HCT116 (cell line): ENCODE results near the gene AZGP1. TPM values are rescaled to one million over a fixed set of nuclear protein-coding genes. Genes with fewer than 3 reads are reported as not detected.

Experiments
- ATAC-seq: fragments of 200-7000 bp; cut with Tn5 transposase; 2 replicates; pipeline ENCODE4 v1.9.1; 2020; ENCODE audit warnings: mild to moderate bottlenecking, moderate library complexity
- BruUV-seq: library from RNA; stranded (reverse); fragments of 400-500 nt; replicated peaks from 2 replicates; lab custom pipeline; 2021; lab: Mats Ljungman, UMichigan
- CTCF ChIA-PET: fragments of 300-600 bp; sonication (Branson Sonifier 250); formaldehyde crosslinking; loops from one replicate; lab custom pipeline; 2021; ENCODE audit warnings: antibody characterized with exemption; lab: Charles Lee
- POLR2A ChIA-PET: fragments of 300-600, 350-600 bp; sonication (Branson Sonifier 250); formaldehyde crosslinking; loops from one replicate; lab custom pipeline; 2021; ENCODE audit warnings: antibody characterized with exemption; lab: Charles Lee
- RAD21 ChIA-PET, 2 experiments: fragments of 300-600 bp; sonication (Branson Sonifier 250); formaldehyde crosslinking; loops; one replicate each; lab custom pipeline; 2023; ENCODE audit warnings: low total read pairs in 2 of 2; ENCODE audit not compliant: uncharacterized antibody in 2 of 2, unreplicated experiment in 2 of 2, low non-redundant PET in 1 of 2; lab: Charles Lee
- DNase-seq: peaks from one replicate; pipeline ENCODE4 v3.0.0-alpha.2; 2010; ENCODE audit warnings: low read depth, low spot score
- H2AFZ ChIP-seq: fragments of 200-600 bp; shearing (Covaris generic), sonication (generic); 2 replicates; pipeline ENCODE4 v1.6.1; 2017; ENCODE audit warnings: low read depth, mixed run types, mixed read lengths, antibody characterized with exemption, low read length; ENCODE audit not compliant: poor library complexity, severe bottlenecking
- H3K27ac ChIP-seq: 2 replicates; pipeline ENCODE4 v1.5.1; 2012; ENCODE audit warnings: low read depth, low read length
- H3K27me3 ChIP-seq: fragments of 200-600 bp; sonication (generic); 2 replicates; pipeline ENCODE4 v1.6.1; 2016; ENCODE audit warnings: mixed run types, low read length, mixed read lengths; ENCODE audit not compliant: insufficient read depth
- H3K36me3 ChIP-seq, 2 experiments: fragments of 200-500 bp in 1 of 2; fragments of 200-600 bp in 1 of 2; sonication (Bioruptor generic) in 1 of 2; sonication (generic) in 1 of 2; 2 replicates each; pipeline versions ENCODE4 v1.5.1 to v1.6.1; 2014 to 2016; ENCODE audit warnings: low read length in 2 of 2, inconsistent platforms in 1 of 2, mixed read lengths in 1 of 2, mixed run types in 1 of 2; ENCODE audit not compliant: insufficient read depth in 2 of 2, control insufficient read depth in 1 of 2
- H3K4me1 ChIP-seq, 2 experiments: fragments of 200-600 bp in 1 of 2; sonication (generic) in 1 of 2; 2 replicates each; pipeline versions ENCODE4 v1.5.1 to v1.6.1; 2012 to 2017; ENCODE audit warnings: low read length in 2 of 2, inconsistent platforms in 1 of 2, mild to moderate bottlenecking in 1 of 2, mixed read lengths in 1 of 2, mixed run types in 1 of 2, moderate library complexity in 1 of 2; ENCODE audit not compliant: insufficient read depth in 2 of 2, control insufficient read depth in 1 of 2
- H3K4me2 ChIP-seq: fragments of 200-600 bp; sonication (generic); 2 replicates; pipeline ENCODE4 v1.6.1; 2017; ENCODE audit warnings: mixed run types, low read length, mixed read lengths
- H3K4me3 ChIP-seq, 2 experiments: fragments of 200-600 bp in 1 of 2; sonication (generic) in 1 of 2; replicated peaks in 1 of 2; 2 replicates each; pipeline ENCODE4 v1.5.1; 2011 to 2016; ENCODE audit warnings: low read length in 2 of 2, control low read depth in 1 of 2, low read depth in 1 of 2, mild to moderate bottlenecking in 1 of 2, mixed read lengths in 1 of 2, mixed run types in 1 of 2
- H3K79me2 ChIP-seq: fragments of 200-600 bp; sonication (generic); 2 replicates; pipeline ENCODE4 v1.6.1; 2017; ENCODE audit warnings: mild to moderate bottlenecking, mixed run types, low read length, moderate library complexity, mixed read lengths; ENCODE audit not compliant: insufficient read depth
- H3K9ac ChIP-seq: fragments of 200-600 bp; sonication (generic); 2 replicates; pipeline ENCODE4 v1.6.1; 2016; ENCODE audit warnings: low read length, mixed read lengths
- H3K9me2 ChIP-seq: fragments of 200-600 bp; sonication (generic), shearing (Covaris generic); 2 replicates; pipeline ENCODE4 v1.6.1; 2017; ENCODE audit warnings: mixed run types, mild to moderate bottlenecking, moderate library complexity; ENCODE audit not compliant: insufficient read depth
- H3K9me3 ChIP-seq, 2 experiments: fragments of 200-500 bp in 1 of 2; fragments of 200-600 bp in 1 of 2; sonication (Bioruptor generic) in 1 of 2; sonication (generic) in 1 of 2; 2 replicates each; pipeline ENCODE4 v1.6.1; 2014 to 2017; ENCODE audit warnings: low read length in 2 of 2, mixed read lengths in 2 of 2, inconsistent platforms in 1 of 2, low read depth in 1 of 2, mild to moderate bottlenecking in 1 of 2, mixed run types in 1 of 2, moderate library complexity in 1 of 2; ENCODE audit not compliant: control insufficient read depth in 1 of 2, insufficient read depth in 1 of 2
- H4K20me1 ChIP-seq: fragments of 200-600 bp; sonication (generic), shearing (Covaris generic); 2 replicates; pipeline ENCODE4 v1.6.1; 2017; ENCODE audit warnings: mixed run types, mild to moderate bottlenecking, moderate library complexity; ENCODE audit not compliant: insufficient read depth
- ATF3 ChIP-seq: IDR thresholded peaks from 2 replicates; pipeline ENCODE4 v1.6.1; 2012
- CBX3 ChIP-seq: IDR thresholded peaks from 2 replicates; pipeline ENCODE4 v1.6.1; 2012; ENCODE audit warnings: low read depth
- CTCF ChIP-seq, 3 experiments: fragments of 200-600 bp in 1 of 3; sonication (generic) in 1 of 3; IDR thresholded peaks in 2 of 3; conservative IDR thresholded peaks in 1 of 3; 2 replicates each; pipeline ENCODE4 v1.5.1; 2012 to 2017; ENCODE audit warnings: low read depth in 2 of 3, low read length in 2 of 3, antibody characterized with exemption in 1 of 3, borderline replicate concordance in 1 of 3, control low read depth in 1 of 3, mild to moderate bottlenecking in 1 of 3, mixed read lengths in 1 of 3, mixed run types in 1 of 3, moderate library complexity in 1 of 3; ENCODE audit not compliant: insufficient read depth in 1 of 3
- EGR1 ChIP-seq: IDR thresholded peaks from 2 replicates; pipeline ENCODE4 v1.6.1; 2012; ENCODE audit warnings: low read depth
- ELF1 ChIP-seq: IDR thresholded peaks from 2 replicates; pipeline ENCODE4 v1.6.1; 2012; ENCODE audit warnings: low read depth, borderline replicate concordance
- EZH2 ChIP-seq: fragments of 200-600 bp; sonication (generic); IDR thresholded peaks from 2 replicates; pipeline ENCODE4 v1.6.1; 2017; ENCODE audit warnings: antibody characterized with exemption, mixed run types
- EZH2phosphoT487 ChIP-seq: fragments of 200-600 bp; IDR thresholded peaks from 2 replicates; pipeline ENCODE4 v1.6.1; 2018; ENCODE audit warnings: antibody characterized with exemption, borderline replicate concordance
- FOSL1 ChIP-seq: IDR thresholded peaks from 2 replicates; pipeline ENCODE4 v1.6.1; 2012; ENCODE audit warnings: low read depth
- POLR2A ChIP-seq: IDR thresholded peaks from 2 replicates; pipeline ENCODE4 v1.7.0; 2011; ENCODE audit warnings: borderline replicate concordance; ENCODE audit not compliant: insufficient read depth, insufficient read length; ENCODE audit errors: extremely low read depth
- SIN3A ChIP-seq: IDR thresholded peaks from 2 replicates; pipeline ENCODE4 v1.6.1; 2012; ENCODE audit warnings: low read depth
- SP1 ChIP-seq: IDR thresholded peaks from 2 replicates; pipeline ENCODE4 v1.6.1; 2012; ENCODE audit warnings: low read depth
- YY1 ChIP-seq: IDR thresholded peaks from 2 replicates; pipeline ENCODE4 v1.6.1; 2011; ENCODE audit warnings: low read length, low read depth, moderate library complexity, mild to moderate bottlenecking; ENCODE audit not compliant: insufficient replicate concordance; ENCODE audit errors: extremely low read depth
- ZFX ChIP-seq: fragments of 450-650 bp; IDR thresholded peaks from 2 replicates; pipeline ENCODE4 v1.6.1; 2017
- ZNF274 ChIP-seq: fragments of 200-500 bp; sonication (Bioruptor generic); IDR thresholded peaks from 2 replicates; pipeline ENCODE4 v1.6.1; 2014; ENCODE audit warnings: mild to moderate bottlenecking, low read depth, low read length, inconsistent platforms
- intact Hi-C: fragments of 100-400 bp; cut with micrococcal nuclease; formaldehyde crosslinking; loops from 2 replicates; pipeline ENCODE4 v1.10.0; 2022
- total RNA-seq: library from RNA; stranded (reverse); gene quantifications from one replicate; pipeline ENCODE4 v1.2.1, GENCODE V29; 2021; ENCODE audit not compliant: unreplicated experiment
- TF ChIP-seq, protein P1 (sequence below): IDR thresholded peaks from 2 replicates; pipeline ENCODE4 v1.6.1; 2012
- TF ChIP-seq, protein P2 (sequence below): IDR thresholded peaks from 2 replicates; pipeline ENCODE4 v1.6.1; 2011; ENCODE audit warnings: mild to moderate bottlenecking, low read length, moderate library complexity; ENCODE audit not compliant: insufficient replicate concordance; ENCODE audit errors: extremely low read depth
- TF ChIP-seq, protein P3 (sequence below): IDR thresholded peaks from 2 replicates; pipeline ENCODE4 v1.6.1; 2012; ENCODE audit warnings: low read depth

The AZGP1 gene
- total RNA-seq, 1 experiment from 2014 or later = 1.1 TPM

DNA sequence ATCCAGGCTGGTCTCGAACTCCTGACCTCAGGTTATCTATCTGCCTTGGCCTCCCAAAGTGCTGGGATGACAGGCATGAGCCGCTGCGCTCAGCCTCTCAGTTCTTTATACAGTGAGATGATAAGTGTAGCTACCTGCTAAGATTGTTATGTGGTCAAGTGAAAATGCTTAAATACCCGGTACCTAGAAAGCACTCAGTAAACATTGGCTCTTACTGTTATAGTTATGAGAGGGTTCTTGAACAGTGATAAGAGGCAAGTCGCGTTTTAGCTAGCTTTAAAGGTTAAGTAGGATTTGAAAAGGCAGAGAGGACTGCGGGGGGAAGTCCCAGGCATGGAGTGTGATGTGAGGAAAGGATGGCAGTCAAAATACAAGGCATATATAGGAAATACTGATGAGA lies 44.1 kb upstream of the AZGP1 start:
- Histone ChIP-seq H3K4me1 (peaks cover 8 to 13% of the 10 kb centered on the region in 2 experiments; a peak in 3 of 4 replicates), H3K9me2 (no peaks in the 10 kb centered on the region), H3K4me3 (no peak overlapping the region), H3K4me2 (no peak overlapping the region), H3K9ac (no peak overlapping the region), H3K36me3 (peaks cover 13 to 18% of the 10 kb centered on the region in 2 experiments), H3K9me3 (no peaks in the 10 kb centered on the region), H3K79me2 (peaks cover 74% of the 10 kb centered on the region), H3K27ac (no peak overlapping the region), H4K20me1 (no peaks in the 10 kb centered on the region; the same call in 1 of the 2 replicates), H2AFZ (no peak overlapping the region), H3K27me3 (no peaks in the 10 kb centered on the region)
- ChIA-PET RAD21 (no interaction called here), POLR2A (interaction anchor here (1.2 kb wide), 1 partner anchor 9 kb away, joined by 5 read pairs; no protein-coding TSS in a partner anchor), CTCF (no interaction called here)
- intact Hi-C loops = no loop called here
- BruUV-seq = no TSS peak
- ATAC-seq = no peak
- TF ChIP-seq FOSL1 (no peak), YY1 (no peak), SIN3A (no peak), EZH2phosphoT487 (no peak), POLR2A (no peak), CTCF (IDR thresholded peaks at IDR 0.05 in 2 of 3, conservative IDR thresholded peaks at IDR 0.05 in 1 of 3; ENCODE audit: borderline replicate concordance in 1 of 3, insufficient read depth in 1 of 3, low read depth in 2 of 3, low read length in 2 of 3) (no peak), SP1 (no peak), ZNF274 (no peak), ELF1 (no peak), EZH2 (no peak), ATF3 (no peak), EGR1 (no peak), CBX3 (no peak), ZFX (no peak)
- TF ChIP-seq, protein P1, sequence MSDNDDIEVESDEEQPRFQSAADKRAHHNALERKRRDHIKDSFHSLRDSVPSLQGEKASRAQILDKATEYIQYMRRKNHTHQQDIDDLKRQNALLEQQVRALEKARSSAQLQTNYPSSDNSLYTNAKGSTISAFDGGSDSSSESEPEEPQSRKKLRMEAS = no peak
- TF ChIP-seq, protein P2, sequence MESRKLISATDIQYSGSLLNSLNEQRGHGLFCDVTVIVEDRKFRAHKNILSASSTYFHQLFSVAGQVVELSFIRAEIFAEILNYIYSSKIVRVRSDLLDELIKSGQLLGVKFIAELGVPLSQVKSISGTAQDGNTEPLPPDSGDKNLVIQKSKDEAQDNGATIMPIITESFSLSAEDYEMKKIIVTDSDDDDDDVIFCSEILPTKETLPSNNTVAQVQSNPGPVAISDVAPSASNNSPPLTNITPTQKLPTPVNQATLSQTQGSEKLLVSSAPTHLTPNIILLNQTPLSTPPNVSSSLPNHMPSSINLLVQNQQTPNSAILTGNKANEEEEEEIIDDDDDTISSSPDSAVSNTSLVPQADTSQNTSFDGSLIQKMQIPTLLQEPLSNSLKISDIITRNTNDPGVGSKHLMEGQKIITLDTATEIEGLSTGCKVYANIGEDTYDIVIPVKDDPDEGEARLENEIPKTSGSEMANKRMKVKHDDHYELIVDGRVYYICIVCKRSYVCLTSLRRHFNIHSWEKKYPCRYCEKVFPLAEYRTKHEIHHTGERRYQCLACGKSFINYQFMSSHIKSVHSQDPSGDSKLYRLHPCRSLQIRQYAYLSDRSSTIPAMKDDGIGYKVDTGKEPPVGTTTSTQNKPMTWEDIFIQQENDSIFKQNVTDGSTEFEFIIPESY = no peak
- TF ChIP-seq, protein P3, sequence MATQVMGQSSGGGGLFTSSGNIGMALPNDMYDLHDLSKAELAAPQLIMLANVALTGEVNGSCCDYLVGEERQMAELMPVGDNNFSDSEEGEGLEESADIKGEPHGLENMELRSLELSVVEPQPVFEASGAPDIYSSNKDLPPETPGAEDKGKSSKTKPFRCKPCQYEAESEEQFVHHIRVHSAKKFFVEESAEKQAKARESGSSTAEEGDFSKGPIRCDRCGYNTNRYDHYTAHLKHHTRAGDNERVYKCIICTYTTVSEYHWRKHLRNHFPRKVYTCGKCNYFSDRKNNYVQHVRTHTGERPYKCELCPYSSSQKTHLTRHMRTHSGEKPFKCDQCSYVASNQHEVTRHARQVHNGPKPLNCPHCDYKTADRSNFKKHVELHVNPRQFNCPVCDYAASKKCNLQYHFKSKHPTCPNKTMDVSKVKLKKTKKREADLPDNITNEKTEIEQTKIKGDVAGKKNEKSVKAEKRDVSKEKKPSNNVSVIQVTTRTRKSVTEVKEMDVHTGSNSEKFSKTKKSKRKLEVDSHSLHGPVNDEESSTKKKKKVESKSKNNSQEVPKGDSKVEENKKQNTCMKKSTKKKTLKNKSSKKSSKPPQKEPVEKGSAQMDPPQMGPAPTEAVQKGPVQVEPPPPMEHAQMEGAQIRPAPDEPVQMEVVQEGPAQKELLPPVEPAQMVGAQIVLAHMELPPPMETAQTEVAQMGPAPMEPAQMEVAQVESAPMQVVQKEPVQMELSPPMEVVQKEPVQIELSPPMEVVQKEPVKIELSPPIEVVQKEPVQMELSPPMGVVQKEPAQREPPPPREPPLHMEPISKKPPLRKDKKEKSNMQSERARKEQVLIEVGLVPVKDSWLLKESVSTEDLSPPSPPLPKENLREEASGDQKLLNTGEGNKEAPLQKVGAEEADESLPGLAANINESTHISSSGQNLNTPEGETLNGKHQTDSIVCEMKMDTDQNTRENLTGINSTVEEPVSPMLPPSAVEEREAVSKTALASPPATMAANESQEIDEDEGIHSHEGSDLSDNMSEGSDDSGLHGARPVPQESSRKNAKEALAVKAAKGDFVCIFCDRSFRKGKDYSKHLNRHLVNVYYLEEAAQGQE = no peak
- DNase-seq = no peak
